Measurements from ENCODE around the gene GAK. TPM values are rescaled to one million over a fixed set of nuclear protein-coding genes. Genes with fewer than 3 reads are reported as not detected.

Gene GAK
- polyA plus RNA-seq, 1 of the 3 experiments (the other 2 are of a cell fraction) = 35.9 TPM

DNA sequence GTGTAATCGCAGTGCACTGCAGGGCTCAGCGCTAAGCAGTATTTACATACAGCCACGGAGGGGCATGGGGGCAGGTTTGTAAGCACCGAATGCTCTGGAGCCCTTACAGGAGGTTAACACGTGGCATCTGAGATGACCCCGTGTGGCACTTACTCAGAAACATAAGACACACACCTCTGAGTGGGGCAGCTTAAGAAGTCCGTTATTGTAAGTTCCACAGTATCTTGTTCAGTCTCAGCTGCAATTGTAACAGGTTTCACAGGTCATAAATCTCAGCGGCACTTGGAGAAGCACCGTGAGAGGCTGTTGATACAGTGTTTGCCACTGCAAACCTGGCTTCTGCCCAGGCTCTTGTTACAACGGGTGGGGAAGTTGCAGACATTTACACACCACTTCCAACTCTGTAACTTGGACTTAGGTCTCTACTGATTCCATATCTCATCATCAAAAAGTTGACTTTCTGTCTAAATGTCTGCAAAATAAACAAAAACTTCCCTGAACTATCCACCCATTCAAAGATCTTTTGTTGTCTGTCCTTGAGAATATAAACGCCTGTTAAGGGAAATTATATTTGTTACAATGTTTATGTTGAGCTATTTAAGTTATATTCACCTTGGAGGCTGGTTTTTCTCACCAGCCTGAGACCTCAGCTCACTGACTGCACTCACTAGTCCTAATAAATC lies 116.5 kb downstream of the GAK start:
- Histone ChIP-seq H3K9me2 (no peaks in the 10 kb centered on the region), H3K27me3 (ENCODE audit: insufficient read depth) (no peaks in the 10 kb centered on the region; the same call in 1 of the 2 replicates), H3K79me2 (ENCODE audit: insufficient read depth) (no peaks in the 10 kb centered on the region), H3F3A (replicated peaks; ENCODE audit: insufficient read depth) (no peaks in the 10 kb centered on the region), H3K27ac (ENCODE audit: low read depth in 2 of 2, low read length in 1 of 2) (no peak overlapping the region), H3K4me3 (ENCODE audit: low read depth in 2 of 2, low read length in 1 of 2) (no peak overlapping the region), H3K9ac (no peak overlapping the region), H3K9me3 (no peaks in the 10 kb centered on the region), H4K20me1 (ENCODE audit: insufficient read depth) (no peaks in the 10 kb centered on the region), H3K4me2 (no peak overlapping the region), H3K4me1 (ENCODE audit: control insufficient read depth in 1 of 2, insufficient read depth in 2 of 2, low read depth in 1 of 2, low read length in 1 of 2) (no peaks in the 10 kb centered on the region), H2AFZ (ENCODE audit: low read depth) (no peak overlapping the region), H3K36me3 (replicated peaks in 1 of 2; ENCODE audit: control insufficient read depth in 1 of 2, insufficient read depth in 2 of 2, low read length in 1 of 2) (no peaks in the 10 kb centered on the region)
- ChIA-PET CTCF (no interaction called here), POLR2A (no interaction called here)
- no peak for TF ChIP-seq USF1 (IDR thresholded peaks at IDR 0.05; ENCODE audit: borderline replicate concordance, low read depth)
- TF ChIP-seq, protein P1, sequence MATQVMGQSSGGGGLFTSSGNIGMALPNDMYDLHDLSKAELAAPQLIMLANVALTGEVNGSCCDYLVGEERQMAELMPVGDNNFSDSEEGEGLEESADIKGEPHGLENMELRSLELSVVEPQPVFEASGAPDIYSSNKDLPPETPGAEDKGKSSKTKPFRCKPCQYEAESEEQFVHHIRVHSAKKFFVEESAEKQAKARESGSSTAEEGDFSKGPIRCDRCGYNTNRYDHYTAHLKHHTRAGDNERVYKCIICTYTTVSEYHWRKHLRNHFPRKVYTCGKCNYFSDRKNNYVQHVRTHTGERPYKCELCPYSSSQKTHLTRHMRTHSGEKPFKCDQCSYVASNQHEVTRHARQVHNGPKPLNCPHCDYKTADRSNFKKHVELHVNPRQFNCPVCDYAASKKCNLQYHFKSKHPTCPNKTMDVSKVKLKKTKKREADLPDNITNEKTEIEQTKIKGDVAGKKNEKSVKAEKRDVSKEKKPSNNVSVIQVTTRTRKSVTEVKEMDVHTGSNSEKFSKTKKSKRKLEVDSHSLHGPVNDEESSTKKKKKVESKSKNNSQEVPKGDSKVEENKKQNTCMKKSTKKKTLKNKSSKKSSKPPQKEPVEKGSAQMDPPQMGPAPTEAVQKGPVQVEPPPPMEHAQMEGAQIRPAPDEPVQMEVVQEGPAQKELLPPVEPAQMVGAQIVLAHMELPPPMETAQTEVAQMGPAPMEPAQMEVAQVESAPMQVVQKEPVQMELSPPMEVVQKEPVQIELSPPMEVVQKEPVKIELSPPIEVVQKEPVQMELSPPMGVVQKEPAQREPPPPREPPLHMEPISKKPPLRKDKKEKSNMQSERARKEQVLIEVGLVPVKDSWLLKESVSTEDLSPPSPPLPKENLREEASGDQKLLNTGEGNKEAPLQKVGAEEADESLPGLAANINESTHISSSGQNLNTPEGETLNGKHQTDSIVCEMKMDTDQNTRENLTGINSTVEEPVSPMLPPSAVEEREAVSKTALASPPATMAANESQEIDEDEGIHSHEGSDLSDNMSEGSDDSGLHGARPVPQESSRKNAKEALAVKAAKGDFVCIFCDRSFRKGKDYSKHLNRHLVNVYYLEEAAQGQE (IDR thresholded peaks at IDR 0.05; ENCODE audit: low read depth, low read length) = no peak
- no peak for TF ChIP-seq GATA2 (CRISPR knock-in tag; IDR thresholded peaks at IDR 0.05)
- TF ChIP-seq, protein P2, sequence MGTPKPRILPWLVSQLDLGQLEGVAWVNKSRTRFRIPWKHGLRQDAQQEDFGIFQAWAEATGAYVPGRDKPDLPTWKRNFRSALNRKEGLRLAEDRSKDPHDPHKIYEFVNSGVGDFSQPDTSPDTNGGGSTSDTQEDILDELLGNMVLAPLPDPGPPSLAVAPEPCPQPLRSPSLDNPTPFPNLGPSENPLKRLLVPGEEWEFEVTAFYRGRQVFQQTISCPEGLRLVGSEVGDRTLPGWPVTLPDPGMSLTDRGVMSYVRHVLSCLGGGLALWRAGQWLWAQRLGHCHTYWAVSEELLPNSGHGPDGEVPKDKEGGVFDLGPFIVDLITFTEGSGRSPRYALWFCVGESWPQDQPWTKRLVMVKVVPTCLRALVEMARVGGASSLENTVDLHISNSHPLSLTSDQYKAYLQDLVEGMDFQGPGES (IDR thresholded peaks at IDR 0.05; ENCODE audit: low read depth, low read length) = no peak
- no peak for TF ChIP-seq TCF12 (IDR thresholded peaks at IDR 0.05)
- no peak for TF ChIP-seq CHD2 (IDR thresholded peaks at IDR 0.05; ENCODE audit: low read length, partially characterized antibody)
- TF ChIP-seq EZH2phosphoT487 (IDR thresholded peaks at IDR 0.05; ENCODE audit: borderline replicate concordance, low read depth) = no peak
- TF ChIP-seq NRF1 (IDR thresholded peaks at IDR 0.05; ENCODE audit: low read depth, low read length) = no peak
- no peak for TF ChIP-seq NFIC (IDR thresholded peaks at IDR 0.05; ENCODE audit: borderline replicate concordance)
- TF ChIP-seq USF2 (IDR thresholded peaks at IDR 0.05; ENCODE audit: borderline replicate concordance, low read depth, low read length) = no peak
- TF ChIP-seq SIN3A (IDR thresholded peaks at IDR 0.05; ENCODE audit: borderline replicate concordance, low read depth, low read length) = no peak
- TF ChIP-seq TEAD4 (IDR thresholded peaks at IDR 0.05; ENCODE audit: borderline replicate concordance, insufficient read depth) = no peak
- no peak for TF ChIP-seq ZBTB33 (IDR thresholded peaks at IDR 0.05; ENCODE audit: borderline replicate concordance, low read depth)
- TF ChIP-seq JUND (IDR thresholded peaks at IDR 0.05) = no peak
- no peak for TF ChIP-seq MEF2A (IDR thresholded peaks at IDR 0.05; ENCODE audit: borderline replicate concordance, low read depth)
- no peak for TF ChIP-seq MXI1 (IDR thresholded peaks at IDR 0.05; ENCODE audit: low read depth, low read length)
- TF ChIP-seq FOXJ3 (CRISPR knock-in tag; IDR thresholded peaks at IDR 0.05) = no peak
- no peak for TF ChIP-seq RXRA (IDR thresholded peaks at IDR 0.05; ENCODE audit: borderline replicate concordance, low read depth)
- no peak for TF ChIP-seq RFX5 (IDR thresholded peaks at IDR 0.05; ENCODE audit: low read length)
- TF ChIP-seq TAF1 (IDR thresholded peaks at IDR 0.05; ENCODE audit: borderline replicate concordance, low read depth, low read length) = no peak
- no peak for DNase-seq
- 42% methylated on average over 11 of the region's 11 CpGs for WGBS (ENCODE audit: low lambda C conversion rate)

Measured in SK-N-SH (cell line).